ENCODE measurements around the gene ZNF609.

The ZNF609 gene

DNA sequence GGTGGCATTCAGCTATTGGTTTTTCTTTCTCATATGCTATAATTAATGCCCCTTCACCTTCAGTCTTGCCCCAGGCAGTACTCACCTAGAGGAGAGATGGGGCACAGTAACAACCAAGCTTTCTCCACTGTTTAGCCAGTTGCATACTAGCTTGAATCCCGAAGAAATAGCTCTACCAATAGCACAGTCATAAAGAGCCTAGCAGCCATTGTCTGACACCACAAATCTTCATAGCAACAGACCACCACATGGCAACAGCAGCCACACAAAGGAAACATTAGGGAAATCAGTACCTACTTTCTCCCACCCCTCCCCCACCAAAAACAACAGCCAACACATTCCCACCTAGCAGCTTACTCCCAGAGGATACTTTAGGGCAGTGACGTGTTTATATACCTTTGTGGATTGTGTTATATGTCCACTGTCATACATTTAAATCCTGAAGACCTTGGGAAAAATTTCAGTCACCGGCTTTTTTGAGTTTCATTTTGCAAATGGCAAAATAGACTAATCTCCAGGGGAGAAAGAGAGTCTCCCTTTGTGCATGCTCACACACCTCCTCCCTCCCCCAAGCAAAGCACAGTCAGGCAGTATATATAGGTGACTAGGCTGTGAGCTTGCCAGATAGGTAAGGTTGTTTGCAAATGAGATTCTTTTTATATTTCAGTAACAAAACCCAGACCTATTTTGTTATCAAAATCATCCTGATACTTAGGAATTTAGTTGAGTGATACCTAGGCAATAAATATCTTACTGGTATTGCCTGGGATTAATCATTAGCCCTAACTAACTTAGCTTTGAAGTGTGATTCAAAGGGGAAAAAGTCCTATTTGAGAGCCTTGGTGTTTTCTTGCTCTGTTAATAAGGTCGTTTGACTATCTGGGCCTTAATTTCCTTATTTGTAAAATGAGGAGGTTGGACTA lies 174.5 kb downstream of the ZNF609 start:
- no peak for TF ChIP-seq GATA2 (IDR thresholded peaks at IDR 0.05; ENCODE audit: low read depth, low read length)
- no peak for TF ChIP-seq GATA3 (IDR thresholded peaks at IDR 0.05; ENCODE audit: low read depth, low read length)

DNA sequence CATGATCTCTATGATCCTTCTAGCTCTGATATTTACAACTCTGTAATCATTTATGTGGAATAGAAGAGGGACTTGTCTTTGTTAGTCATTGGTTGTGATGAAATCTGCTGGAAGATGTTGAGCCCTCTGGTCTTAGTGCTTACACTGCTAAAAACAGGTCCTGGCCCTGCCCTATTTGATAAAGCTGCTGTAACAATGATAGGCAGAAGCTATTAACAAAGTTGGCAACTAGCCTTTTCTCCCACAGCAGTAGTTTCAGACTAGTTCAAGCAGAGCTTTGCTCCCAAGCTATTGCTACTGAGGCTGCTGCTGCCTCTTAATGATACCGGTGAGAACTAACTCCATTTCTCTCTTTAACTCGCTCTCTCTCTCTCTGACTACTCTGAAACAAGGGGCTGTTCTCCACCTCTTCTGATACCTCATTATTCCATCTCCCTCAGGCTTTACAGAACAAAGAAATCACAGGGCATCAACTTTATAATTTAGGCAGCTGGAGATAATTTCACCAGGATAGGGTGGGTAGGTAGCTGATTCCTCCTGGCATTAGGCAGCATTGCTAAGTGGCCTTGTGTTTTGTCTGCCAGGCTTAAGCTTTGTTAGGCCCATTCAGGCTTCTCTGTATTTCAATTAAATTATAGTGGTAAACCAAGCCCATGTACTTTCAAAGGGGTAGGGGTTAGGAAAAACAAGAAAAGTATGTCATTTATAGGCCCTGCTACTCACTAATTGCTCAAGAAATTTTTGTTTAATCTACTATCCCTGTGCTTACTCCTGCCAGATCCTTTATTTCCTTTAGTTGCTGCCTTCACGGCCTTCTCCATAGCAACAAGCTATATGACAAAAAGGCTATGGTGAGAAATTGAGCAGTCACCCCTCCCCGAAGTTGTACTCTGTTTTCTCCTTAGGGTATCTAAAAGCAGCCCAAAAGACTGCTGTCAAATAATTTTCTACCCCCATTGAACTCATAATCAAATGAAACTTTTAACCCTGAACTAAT lies 175.4 kb downstream of the ZNF609 start:
- TF ChIP-seq GATA2 (IDR thresholded peaks at IDR 0.05; ENCODE audit: low read depth, low read length) (no peak), GATA3 (IDR thresholded peaks at IDR 0.05; ENCODE audit: low read depth, low read length) (no peak)

DNA sequence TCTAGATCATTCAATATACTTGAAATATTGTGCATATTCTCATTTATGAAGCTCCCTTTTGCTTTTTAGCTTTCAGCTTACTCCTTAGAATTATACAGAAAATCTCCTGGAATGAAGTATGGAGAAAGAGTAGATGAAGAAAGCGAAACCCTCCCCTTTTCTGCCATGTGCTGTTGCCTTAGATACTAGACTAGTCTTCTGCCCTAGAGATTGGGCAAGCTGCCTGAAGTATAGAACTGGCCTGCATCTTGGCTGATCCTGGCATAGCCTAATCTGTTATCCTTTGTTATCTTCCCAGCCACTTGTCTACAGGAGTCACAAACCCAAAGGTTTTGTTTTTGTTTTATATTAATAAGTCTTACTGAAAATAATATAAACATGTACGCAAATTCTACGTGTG lies 176.2 kb downstream of the ZNF609 start:
- no peak for TF ChIP-seq GATA2 (IDR thresholded peaks at IDR 0.05; ENCODE audit: low read depth, low read length)
- TF ChIP-seq GATA3 (IDR thresholded peaks at IDR 0.05; ENCODE audit: low read depth, low read length): no peak

GRCh38 chr15:64637412-64637811 lies 177.0 kb downstream of the ZNF609 start:
- TF ChIP-seq GATA2 (IDR thresholded peaks at IDR 0.05; ENCODE audit: low read depth, low read length) (no peak), GATA3 (IDR thresholded peaks at IDR 0.05; ENCODE audit: low read depth, low read length) (no peak)

GRCh38 chr15:64640146-64640871 lies 179.9 kb downstream of the ZNF609 start:
- TF ChIP-seq GATA3 (IDR thresholded peaks at IDR 0.05; ENCODE audit: low read depth, low read length) (no peak), GATA2 (IDR thresholded peaks at IDR 0.05; ENCODE audit: low read depth, low read length) (no peak)

DNA sequence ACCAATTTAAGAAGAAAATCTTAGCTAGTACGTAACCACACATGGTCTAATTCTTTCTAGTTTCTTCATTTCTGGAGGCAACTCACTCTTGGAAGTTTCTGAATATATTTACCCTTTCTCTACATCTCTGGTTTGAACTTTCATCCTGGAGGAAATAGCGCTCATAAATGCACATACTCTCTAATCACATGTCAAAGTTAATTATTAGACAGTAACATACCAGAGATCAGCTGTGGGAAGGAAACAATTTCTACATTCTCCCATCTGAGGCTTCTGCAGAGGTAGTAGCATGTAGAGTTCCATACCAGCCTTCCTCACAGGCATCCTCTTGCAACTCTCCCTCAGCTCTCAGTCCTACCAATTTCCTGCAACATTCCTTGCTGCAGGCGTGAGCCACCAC lies 182.5 kb downstream of the ZNF609 start:
- TF ChIP-seq GATA3 (IDR thresholded peaks at IDR 0.05; ENCODE audit: low read depth, low read length) (no peak), GATA2 (IDR thresholded peaks at IDR 0.05; ENCODE audit: low read depth, low read length) (no peak)

GRCh38 chr15:64643685-64644084 lies 183.3 kb downstream of the ZNF609 start:
- TF ChIP-seq GATA3 (IDR thresholded peaks at IDR 0.05; ENCODE audit: low read depth, low read length) (no peak), GATA2 (IDR thresholded peaks at IDR 0.05; ENCODE audit: low read depth, low read length) (no peak)

DNA sequence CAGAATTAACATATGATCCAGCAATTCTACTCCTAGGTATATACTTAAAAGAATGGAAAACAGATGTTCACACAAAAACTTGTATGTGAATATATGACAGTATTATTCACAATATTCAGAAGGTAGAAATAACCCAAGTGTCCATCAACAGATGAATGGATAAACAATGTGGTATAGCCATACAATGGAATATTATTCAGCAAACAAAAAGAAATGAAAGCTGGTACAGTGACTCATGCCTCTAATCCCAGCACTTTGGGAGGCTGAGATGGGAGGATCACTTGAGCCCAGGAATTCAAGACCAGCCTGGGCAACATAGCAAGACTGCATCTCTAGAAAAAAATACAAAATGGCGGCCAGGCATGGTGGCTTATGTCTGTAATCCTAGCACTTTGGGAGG lies 185.6 kb downstream of the ZNF609 start:
- TF ChIP-seq GATA3 (IDR thresholded peaks at IDR 0.05; ENCODE audit: low read depth, low read length): no peak
- TF ChIP-seq GATA2 (IDR thresholded peaks at IDR 0.05; ENCODE audit: low read depth, low read length): no peak

- TF ChIP-seq GATA2 (IDR thresholded peaks at IDR 0.05; ENCODE audit: low read depth, low read length) (no peak), GATA3 (IDR thresholded peaks at IDR 0.05; ENCODE audit: low read depth, low read length) (no peak)
Observed at GRCh38 chr15:64647367-64647766, 187.0 kb downstream of the ZNF609 start.

- TF ChIP-seq GATA3 (IDR thresholded peaks at IDR 0.05; ENCODE audit: low read depth, low read length) (no peak), GATA2 (IDR thresholded peaks at IDR 0.05; ENCODE audit: low read depth, low read length) (no peak)
Observed at GRCh38 chr15:64650552-64650951, 190.2 kb downstream of the ZNF609 start.

GRCh38 chr15:64651601-64652191 lies 191.3 kb downstream of the ZNF609 start:
- TF ChIP-seq GATA3 (IDR thresholded peaks at IDR 0.05; ENCODE audit: low read depth, low read length) (no peak), GATA2 (IDR thresholded peaks at IDR 0.05; ENCODE audit: low read depth, low read length) (no peak)

DNA sequence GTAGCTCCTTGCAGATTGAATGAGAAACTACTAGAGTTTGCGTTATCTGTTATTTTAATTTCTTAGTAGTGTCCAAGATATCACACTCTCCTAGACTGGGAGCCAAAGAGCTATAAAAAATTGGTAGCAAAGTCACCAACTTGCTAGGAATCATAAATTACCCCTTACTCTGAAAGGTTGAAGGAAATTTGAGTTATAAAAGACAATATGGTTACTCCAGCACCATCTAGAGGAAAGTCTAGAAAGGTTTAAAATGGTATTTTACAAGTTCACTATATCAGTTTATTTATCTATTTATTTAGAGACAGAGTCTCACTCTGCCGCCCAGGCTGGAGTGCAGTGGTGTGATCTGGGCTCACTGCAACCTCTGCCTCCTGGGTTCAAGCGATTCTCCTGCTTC lies 193.4 kb downstream of the ZNF609 start:
- no peak for TF ChIP-seq GATA3 (IDR thresholded peaks at IDR 0.05; ENCODE audit: low read depth, low read length)
- no peak for TF ChIP-seq GATA2 (IDR thresholded peaks at IDR 0.05; ENCODE audit: low read depth, low read length)

GRCh38 chr15:64656508-64656907 lies 196.1 kb downstream of the ZNF609 start:
- no peak for TF ChIP-seq GATA2 (IDR thresholded peaks at IDR 0.05; ENCODE audit: low read depth, low read length)
- TF ChIP-seq GATA3 (IDR thresholded peaks at IDR 0.05; ENCODE audit: low read depth, low read length): no peak
